Suprapubic skin (tissue), 3 donors: ENCODE measurements around the gene SLC9C1.

Experiments used
- POLR2AphosphoS5 ChIP-seq, 3 donors: sonication (generic); formaldehyde crosslinking; IDR thresholded peaks; one replicate each; pipeline ENCODE4 v1.6.1; 2017; ENCODE audit warnings: antibody characterized with exemption in 3 of 3
- TF ChIP-seq, protein P1 (sequence below), 2 donors: fragments of 200-600 bp in 1 of 2; fragments of 450-650 bp in 1 of 2; sonication (generic) in 1 of 2; IDR thresholded peaks; one replicate each; pipeline ENCODE4 v1.5.1; 2016 to 2019; ENCODE audit warnings: antibody characterized with exemption in 2 of 2, mild to moderate bottlenecking in 1 of 2, moderate library complexity in 1 of 2

DNA sequence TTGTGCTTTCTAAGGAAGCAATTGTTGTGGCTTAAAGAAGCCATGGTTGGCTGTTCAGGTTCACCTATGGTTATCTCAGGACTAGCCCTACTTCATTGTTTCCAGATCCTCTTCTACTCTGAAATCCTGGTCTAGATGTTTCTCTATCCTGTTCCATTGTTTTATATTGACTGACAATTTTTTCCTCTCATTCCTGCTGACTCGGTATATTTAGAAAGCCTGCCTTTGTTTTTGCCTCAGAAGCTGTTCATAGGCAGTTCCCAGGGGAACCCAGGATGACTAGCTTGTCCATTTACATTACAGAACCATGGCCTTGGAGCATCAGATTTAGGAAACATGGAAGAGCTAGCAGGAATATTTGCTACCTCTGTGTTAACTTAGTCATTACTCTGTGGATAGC lies 64.0 kb downstream of the SLC9C1 start:
- no peak for TF ChIP-seq POLR2AphosphoS5 (IDR thresholded peaks at IDR 0.05)
- TF ChIP-seq, protein P1, sequence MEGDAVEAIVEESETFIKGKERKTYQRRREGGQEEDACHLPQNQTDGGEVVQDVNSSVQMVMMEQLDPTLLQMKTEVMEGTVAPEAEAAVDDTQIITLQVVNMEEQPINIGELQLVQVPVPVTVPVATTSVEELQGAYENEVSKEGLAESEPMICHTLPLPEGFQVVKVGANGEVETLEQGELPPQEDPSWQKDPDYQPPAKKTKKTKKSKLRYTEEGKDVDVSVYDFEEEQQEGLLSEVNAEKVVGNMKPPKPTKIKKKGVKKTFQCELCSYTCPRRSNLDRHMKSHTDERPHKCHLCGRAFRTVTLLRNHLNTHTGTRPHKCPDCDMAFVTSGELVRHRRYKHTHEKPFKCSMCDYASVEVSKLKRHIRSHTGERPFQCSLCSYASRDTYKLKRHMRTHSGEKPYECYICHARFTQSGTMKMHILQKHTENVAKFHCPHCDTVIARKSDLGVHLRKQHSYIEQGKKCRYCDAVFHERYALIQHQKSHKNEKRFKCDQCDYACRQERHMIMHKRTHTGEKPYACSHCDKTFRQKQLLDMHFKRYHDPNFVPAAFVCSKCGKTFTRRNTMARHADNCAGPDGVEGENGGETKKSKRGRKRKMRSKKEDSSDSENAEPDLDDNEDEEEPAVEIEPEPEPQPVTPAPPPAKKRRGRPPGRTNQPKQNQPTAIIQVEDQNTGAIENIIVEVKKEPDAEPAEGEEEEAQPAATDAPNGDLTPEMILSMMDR (IDR thresholded peaks at IDR 0.05), result no peak
